Body of pancreas (tissue), 4 donors: ENCODE results near the gene RIPK4. TPM values are rescaled to one million over a fixed set of nuclear protein-coding genes. Genes with fewer than 3 reads are reported as not detected.

Experiments
- ATAC-seq: fragments of 150-250 bp; one replicate; pipeline ENCODE4 v1.9.1; 2016
- DNase-seq, 4 donors: peaks; one replicate each; pipeline ENCODE4 v3.0.0-alpha.2; 2019
- H3K27ac ChIP-seq, 4 donors: fragments of 200-600 bp; sonication (generic); 1 replicate in 3 of 4; 2 replicates in 1 of 4; pipeline versions ENCODE4 v1.5.1 to v1.6.1; 2016 to 2019; ENCODE audit warnings: mild to moderate bottlenecking in 1 of 4, mixed read lengths in 1 of 4, moderate library complexity in 1 of 4
- H3K27me3 ChIP-seq, 2 donors: fragments of 200-600 bp; sonication (generic); one replicate each; pipeline ENCODE4 v1.6.0; 2016; ENCODE audit warnings: mild to moderate bottlenecking in 1 of 2
- H3K36me3 ChIP-seq, 2 donors: fragments of 200-600 bp; sonication (generic); replicated peaks in 1 of 2; 2 replicates each; pipeline ENCODE4 v1.5.1; 2016; ENCODE audit warnings: low read depth in 2 of 2; ENCODE audit not compliant: insufficient read depth in 1 of 2
- H3K4me1 ChIP-seq: fragments of 200-600 bp; sonication (generic); one replicate; pipeline ENCODE4 v1.6.0; 2016
- H3K4me3 ChIP-seq, 2 donors: fragments of 200-600 bp; sonication (generic); 1 replicate in 1 of 2; 2 replicates in 1 of 2; pipeline ENCODE4 v1.5.1; 2016 to 2019
- H3K9me3 ChIP-seq, 3 donors: fragments of 200-600 bp; sonication (generic); 1 replicate in 2 of 3; 2 replicates in 1 of 3; pipeline ENCODE4 v1.5.1; 2016
- POLR2A ChIP-seq, 3 donors: fragments of 450-650 bp; IDR thresholded peaks; one replicate each; pipeline ENCODE4 v1.6.1; 2016; ENCODE audit warnings: antibody characterized with exemption in 3 of 3, mild to moderate bottlenecking in 2 of 3
- WGBS, 2 donors: methylation state at CpG; one replicate each; pipeline ENCODE4 v1.1.5; 2017; 5-methylcytosine and 5-hydroxymethylcytosine counted together
- intact Hi-C: fragments of 100-400 bp; cut with DNase I; formaldehyde crosslinking; loops from one replicate; pipeline ENCODE4 v1.15.1; 2023
- total RNA-seq, 2 donors: library from RNA; depleted of rRNA; stranded (reverse); fragments of >200 nt; gene quantifications; one replicate each; pipeline ENCODE4 v1.1.0, GENCODE V29; 2016
- TF ChIP-seq, protein P1 (sequence below), 7 experiments: fragments of 450-650 bp in 4 of 7; fragments of 200-600 bp in 3 of 7; sonication (generic) in 3 of 7; IDR thresholded peaks; one replicate each; pipeline ENCODE4 v1.5.1; 2016 to 2019; ENCODE audit warnings: antibody characterized with exemption in 7 of 7

Gene RIPK4
- total RNA-seq, 2 donors from 2014 or later, result 14.5 to 18.1 TPM

DNA sequence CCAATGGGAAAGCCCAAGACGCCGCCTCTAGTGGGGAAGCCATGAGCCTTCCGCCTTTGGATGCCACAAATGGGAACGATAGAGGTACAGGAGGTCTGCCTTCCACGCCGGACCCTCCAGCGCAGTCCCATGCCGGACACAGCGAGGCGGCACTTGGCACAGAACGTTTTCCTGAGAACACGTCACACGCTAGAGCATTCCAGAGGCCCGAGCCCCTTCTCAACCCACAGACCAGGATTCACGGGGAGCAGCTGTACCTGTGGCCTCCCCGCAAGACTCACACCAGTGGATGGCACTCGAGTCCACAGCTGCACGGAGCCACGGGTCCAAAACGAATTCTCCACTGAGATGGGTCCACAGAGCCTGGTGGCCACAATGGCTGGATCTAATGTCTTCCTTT, 31.5 kb upstream of the RIPK4 start:
- Histone ChIP-seq H3K27ac (no peak overlapping the region), H3K27me3 (no peaks in the 10 kb centered on the region), H3K9me3 (no peaks in the 10 kb centered on the region), H3K4me3 (no peak overlapping the region), H3K36me3 (peaks cover 0 to 5% of the 10 kb centered on the region in 2 donors), H3K4me1 (no peaks in the 10 kb centered on the region)
- DNase-seq (no peak), ATAC-seq (no peak)
- intact Hi-C loops, result no loop called here
- no peak for TF ChIP-seq POLR2A (IDR thresholded peaks at IDR 0.05)
- TF ChIP-seq, protein P1, sequence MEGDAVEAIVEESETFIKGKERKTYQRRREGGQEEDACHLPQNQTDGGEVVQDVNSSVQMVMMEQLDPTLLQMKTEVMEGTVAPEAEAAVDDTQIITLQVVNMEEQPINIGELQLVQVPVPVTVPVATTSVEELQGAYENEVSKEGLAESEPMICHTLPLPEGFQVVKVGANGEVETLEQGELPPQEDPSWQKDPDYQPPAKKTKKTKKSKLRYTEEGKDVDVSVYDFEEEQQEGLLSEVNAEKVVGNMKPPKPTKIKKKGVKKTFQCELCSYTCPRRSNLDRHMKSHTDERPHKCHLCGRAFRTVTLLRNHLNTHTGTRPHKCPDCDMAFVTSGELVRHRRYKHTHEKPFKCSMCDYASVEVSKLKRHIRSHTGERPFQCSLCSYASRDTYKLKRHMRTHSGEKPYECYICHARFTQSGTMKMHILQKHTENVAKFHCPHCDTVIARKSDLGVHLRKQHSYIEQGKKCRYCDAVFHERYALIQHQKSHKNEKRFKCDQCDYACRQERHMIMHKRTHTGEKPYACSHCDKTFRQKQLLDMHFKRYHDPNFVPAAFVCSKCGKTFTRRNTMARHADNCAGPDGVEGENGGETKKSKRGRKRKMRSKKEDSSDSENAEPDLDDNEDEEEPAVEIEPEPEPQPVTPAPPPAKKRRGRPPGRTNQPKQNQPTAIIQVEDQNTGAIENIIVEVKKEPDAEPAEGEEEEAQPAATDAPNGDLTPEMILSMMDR (IDR thresholded peaks at IDR 0.05), result no peak
- 86 to 94% methylated on average over 16 to 20 of the region's 20 CpGs for WGBS, 2 donors

DNA sequence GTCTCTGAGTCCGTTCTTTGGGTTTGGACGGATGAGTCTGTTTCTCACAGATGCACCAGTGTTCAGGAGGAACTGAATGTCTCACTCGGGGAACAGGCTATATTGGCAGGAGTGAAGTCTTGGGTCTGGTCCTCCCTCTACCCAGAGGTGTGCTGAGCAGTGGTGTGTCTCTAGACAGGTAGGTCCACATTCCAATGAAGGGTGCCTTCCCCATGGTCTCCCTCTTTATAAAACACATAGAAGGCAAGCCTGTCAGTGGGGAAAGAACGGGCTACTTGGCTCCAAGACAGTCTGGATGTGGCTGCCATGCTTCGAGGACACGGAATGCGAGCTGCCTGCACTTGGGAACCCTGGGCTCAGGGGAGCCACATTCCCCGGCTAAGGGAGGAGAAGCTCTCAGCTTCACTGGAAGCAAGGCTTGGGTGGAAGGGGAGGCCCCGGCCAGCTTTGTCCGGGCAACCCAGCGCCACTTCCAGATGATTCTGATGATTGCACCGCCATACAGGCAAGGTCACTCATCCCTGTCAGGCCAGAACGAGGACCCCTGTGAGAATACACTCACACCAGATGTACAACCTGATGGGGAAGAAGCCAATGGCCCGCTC, 29.7 kb upstream of the RIPK4 start:
- H3K4me1 ChIP-seq, result no peaks in the 10 kb centered on the region
- peaks cover 0 to 6% (median 0%) of the 10 kb centered on the region in 3 donors for H3K9me3 ChIP-seq
- DNase-seq (no peak), ATAC-seq (no peak)
- 85 to 86% methylated on average over 11 to 14 of the region's 14 CpGs for WGBS, 2 donors
- H3K27me3 ChIP-seq, result no peaks in the 10 kb centered on the region
- no peak for TF ChIP-seq POLR2A (IDR thresholded peaks at IDR 0.05)
- TF ChIP-seq, protein P1 (IDR thresholded peaks at IDR 0.05), result no peak
- H3K4me3 ChIP-seq, result no peak overlapping the region
- H3K36me3 ChIP-seq, result peaks cover 0 to 1% of the 10 kb centered on the region in 2 donors
- no peak overlapping the region for H3K27ac ChIP-seq
- intact Hi-C loops, result no loop called here

GRCh38 chr21:41795726-41796125, 28.9 kb upstream of the RIPK4 start:
- Histone ChIP-seq H3K27ac (no peak overlapping the region), H3K36me3 (no peaks in the 10 kb centered on the region), H3K4me3 (no peak overlapping the region), H3K4me1 (no peaks in the 10 kb centered on the region), H3K27me3 (no peaks in the 10 kb centered on the region), H3K9me3 (peaks cover 0 to 6% (median 0%) of the 10 kb centered on the region in 3 donors)
- no peak for DNase-seq
- 48 to 55% methylated on average over 3 of the region's 3 CpGs for WGBS, 2 donors
- intact Hi-C loops, result no loop called here
- ATAC-seq, result no peak
- TF ChIP-seq, protein P1 (IDR thresholded peaks at IDR 0.05), result no peak
- TF ChIP-seq POLR2A (IDR thresholded peaks at IDR 0.05), result no peak

- no peak for DNase-seq
- intact Hi-C loops, result no loop called here
- Histone ChIP-seq H3K4me3 (no peak overlapping the region), H3K27me3 (no peaks in the 10 kb centered on the region), H3K27ac (no peak overlapping the region), H3K36me3 (no peaks in the 10 kb centered on the region), H3K4me1 (no peaks in the 10 kb centered on the region), H3K9me3 (peaks cover 0 to 6% (median 0%) of the 10 kb centered on the region in 3 donors)
- TF ChIP-seq POLR2A (IDR thresholded peaks at IDR 0.05), result no peak
- TF ChIP-seq, protein P1 (IDR thresholded peaks at IDR 0.05), result no peak
- no peak for ATAC-seq
- 86 to 94% methylated on average over 6 to 10 of the region's 10 CpGs for WGBS, 2 donors
Measured at GRCh38 chr21:41794600-41794999, 27.7 kb upstream of the RIPK4 start.

- WGBS, 2 donors, result 84 to 94% methylated on average over 3 of the region's 3 CpGs
- no peaks in the 10 kb centered on the region for H3K4me1 ChIP-seq
- H3K27ac ChIP-seq, result no peak overlapping the region
- ATAC-seq (no peak), DNase-seq (no peak)
- H3K27me3 ChIP-seq, result no peaks in the 10 kb centered on the region
- H3K36me3 ChIP-seq, result no peaks in the 10 kb centered on the region
- TF ChIP-seq, protein P1 (IDR thresholded peaks at IDR 0.05), result no peak
- no peak for TF ChIP-seq POLR2A (IDR thresholded peaks at IDR 0.05)
- peaks cover 0 to 6% (median 0%) of the 10 kb centered on the region in 3 donors for H3K9me3 ChIP-seq
- H3K4me3 ChIP-seq, result no peak overlapping the region
- intact Hi-C loops, result no loop called here
Measured at GRCh38 chr21:41792711-41793110, 25.9 kb upstream of the RIPK4 start.
